Pancreas (tissue), 10 donors: ENCODE measurements around the gene INHBE. TPM values are rescaled to one million over a fixed set of nuclear protein-coding genes. Genes with fewer than 3 reads are reported as not detected.
"Not testable (repeated sequence)": the region's sequence is repeated elsewhere in the genome, so short reads cannot be mapped to it uniquely, and the experiment has no call there.

Experiments used
- ATAC-seq, 4 donors: fragments of 200-7000 bp; cut with Tn5 transposase; one replicate each; pipeline versions ENCODE4 v1.8.0 to v1.9.1; 2020; ENCODE audit warnings: mild to moderate bottlenecking in 4 of 4, moderate library complexity in 4 of 4
- DNase-seq, 6 donors: peaks; one replicate each; pipeline ENCODE4 v3.0.0-alpha.2; 2020
- FAIRE-seq: peaks from 2 replicates; lab custom pipeline; 2012; peaks lifted over from hg19 to GRCh38; lab: Jason Lieb, UNC
- H3K27ac ChIP-seq, 4 donors: fragments of 200-600 bp; sonication (generic); 1 replicate in 3 of 4; 2 replicates in 1 of 4; pipeline versions ENCODE4 v1.5.0 to v1.8.0; 2020
- H3K27me3 ChIP-seq, 4 donors: fragments of 200-600 bp; one replicate each; pipeline ENCODE4 v1.8.0; 2021
- H3K36me3 ChIP-seq, 3 donors: fragments of 200-600 bp; sonication (generic) in 1 of 3; one replicate each; pipeline versions ENCODE4 v1.5.0 to v1.8.0; 2020 to 2021
- H3K4me1 ChIP-seq, 3 donors: fragments of 200-600 bp; one replicate each; pipeline ENCODE4 v1.8.0; 2021
- H3K4me3 ChIP-seq, 4 donors: fragments of 200-600 bp; sonication (generic) in 2 of 4; one replicate each; pipeline versions ENCODE4 v1.5.0 to v1.8.0; 2020 to 2021
- H3K9me3 ChIP-seq, 4 donors: fragments of 200-600 bp; one replicate each; pipeline ENCODE4 v1.8.0; 2021
- WGBS, 2 donors: extraction: QIAGEN DNeasy Blood & Tissue Kit; methylation state at CpG; one replicate each; pipeline ENCODE4 v1.1.7; 2013; 5-methylcytosine and 5-hydroxymethylcytosine counted together
- intact Hi-C, 3 donors: fragments of 100-400 bp; cut with DNase I; formaldehyde crosslinking; loops; one replicate each; pipeline versions ENCODE4 v1.11.1 to v1.14.2; 2022
- polyA plus RNA-seq, 2 donors: library from polyadenylated mRNA; stranded (reverse); fragments of 200-250 nt; gene quantifications; one replicate each; pipeline ENCODE4 v1.2.3, GENCODE V29; 2013
- total RNA-seq, 6 donors: library from RNA; stranded (reverse); fragmentation: NEBNext Ultra II Directional in 4 of 6; extraction: Animal tissue kit (Norgen Biotek cat#: 25700) in 4 of 6; gene quantifications; one replicate each; pipeline versions ENCODE4 v1.2.1 to v1.2.4, GENCODE V29; 2021 to 2023
- TF ChIP-seq, protein P1 (sequence below), 4 donors: fragments of 200-600 bp; sonication (generic) in 3 of 4; IDR thresholded peaks; one replicate each; pipeline versions ENCODE4 v1.5.0 to v1.8.0; 2021; ENCODE audit warnings: antibody characterized with exemption in 4 of 4
- donor health status: healthy with polysubstance abuse.
- donor health status: DM: no; HTN: no; CAD: no; lungs with moderate emphysema.
- donor health status: DM: no; HTN: no; CAD: no.
- donor health status: control.
- donor health status: control.
- donor health status: Bipolar disorder and iron deficiency.
- donor health status: DM: yes; HTN: yes; CAD: no.
- donor health status: DM: no; HTN: no; CAD: no.
- donor health status: DM: no; HTN: no; CAD: no.
- donor health status: DM: yes; HTN: yes; CAD: no.

INHBE gene
- total and polyA plus RNA-seq, 8 donors: 0.05 to 17.8 (median 0.24) TPM; not detected in 5

DNA sequence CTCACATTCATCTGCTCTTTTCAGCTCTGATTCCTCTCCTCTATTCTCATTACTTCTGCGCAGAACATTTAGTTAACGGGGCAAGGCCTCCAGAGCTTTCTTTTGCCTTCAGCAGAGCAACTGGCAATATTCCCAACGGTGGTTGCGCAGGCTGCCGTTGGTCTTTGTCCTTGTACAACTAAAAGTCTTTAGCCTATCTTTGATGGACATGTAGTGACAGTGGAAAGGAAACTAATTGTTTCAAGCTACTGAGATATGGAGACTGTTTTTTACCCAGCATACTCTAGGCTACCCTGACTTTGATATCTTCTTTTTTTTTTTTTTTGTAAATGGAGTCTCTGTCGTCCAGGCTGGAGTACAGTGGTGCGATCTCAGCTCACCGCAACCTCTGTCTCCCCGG, 36.9 kb upstream of the INHBE start:
- H3K27ac ChIP-seq: no peak overlapping the region
- H3K9me3 ChIP-seq: no peaks in the 10 kb centered on the region
- TF ChIP-seq, protein P1, sequence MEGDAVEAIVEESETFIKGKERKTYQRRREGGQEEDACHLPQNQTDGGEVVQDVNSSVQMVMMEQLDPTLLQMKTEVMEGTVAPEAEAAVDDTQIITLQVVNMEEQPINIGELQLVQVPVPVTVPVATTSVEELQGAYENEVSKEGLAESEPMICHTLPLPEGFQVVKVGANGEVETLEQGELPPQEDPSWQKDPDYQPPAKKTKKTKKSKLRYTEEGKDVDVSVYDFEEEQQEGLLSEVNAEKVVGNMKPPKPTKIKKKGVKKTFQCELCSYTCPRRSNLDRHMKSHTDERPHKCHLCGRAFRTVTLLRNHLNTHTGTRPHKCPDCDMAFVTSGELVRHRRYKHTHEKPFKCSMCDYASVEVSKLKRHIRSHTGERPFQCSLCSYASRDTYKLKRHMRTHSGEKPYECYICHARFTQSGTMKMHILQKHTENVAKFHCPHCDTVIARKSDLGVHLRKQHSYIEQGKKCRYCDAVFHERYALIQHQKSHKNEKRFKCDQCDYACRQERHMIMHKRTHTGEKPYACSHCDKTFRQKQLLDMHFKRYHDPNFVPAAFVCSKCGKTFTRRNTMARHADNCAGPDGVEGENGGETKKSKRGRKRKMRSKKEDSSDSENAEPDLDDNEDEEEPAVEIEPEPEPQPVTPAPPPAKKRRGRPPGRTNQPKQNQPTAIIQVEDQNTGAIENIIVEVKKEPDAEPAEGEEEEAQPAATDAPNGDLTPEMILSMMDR (IDR thresholded peaks at IDR 0.05): no peak
- no peaks in the 10 kb centered on the region for H3K36me3 ChIP-seq
- no peaks in the 10 kb centered on the region for H3K27me3 ChIP-seq
- intact Hi-C loops: no loop called here
- DNase-seq (no peak), FAIRE-seq (no peak), ATAC-seq (peak in 3 of 4 donors; percentile 32 to 62 (median 52))
- H3K4me3 ChIP-seq: no peak overlapping the region
- 52 to 61% methylated on average over 9 of the region's 9 CpGs for WGBS, 2 donors
- peaks cover 0 to 2% (median 0%) of the 10 kb centered on the region in 3 donors for H3K4me1 ChIP-seq

DNA sequence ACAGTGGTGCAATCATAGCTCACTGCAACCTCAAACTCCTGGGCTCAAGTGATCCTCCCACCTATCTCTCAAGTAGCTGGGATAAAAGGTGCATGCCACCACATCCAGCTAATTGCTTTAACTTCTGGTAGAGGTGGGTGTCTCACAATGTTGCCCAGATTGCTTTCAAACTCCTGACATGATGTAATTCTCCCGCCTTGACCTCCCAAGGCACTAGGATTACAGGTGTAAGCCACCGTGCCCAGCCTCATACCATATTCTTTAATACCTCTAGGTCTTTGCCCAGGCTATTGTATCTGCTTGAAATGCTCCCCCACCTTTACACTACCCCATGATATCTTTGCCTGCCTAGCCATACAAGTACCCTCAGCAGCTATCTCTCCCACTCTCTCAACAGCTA, 35.6 kb upstream of the INHBE start:
- H3K4me1 ChIP-seq: peaks cover 0 to 2% (median 0%) of the 10 kb centered on the region in 3 donors
- H3K27me3 ChIP-seq: no peaks in the 10 kb centered on the region
- no peak overlapping the region for H3K27ac ChIP-seq
- TF ChIP-seq, protein P1 (IDR thresholded peaks at IDR 0.05): no peak
- DNase-seq: no peak
- 96 to 97% methylated on average over 2 of the region's 2 CpGs for WGBS, 2 donors
- intact Hi-C loops: no loop called here
- no peak overlapping the region for H3K4me3 ChIP-seq
- no peak for ATAC-seq
- FAIRE-seq: no peak
- no peaks in the 10 kb centered on the region for H3K9me3 ChIP-seq
- H3K36me3 ChIP-seq: no peaks in the 10 kb centered on the region

DNA sequence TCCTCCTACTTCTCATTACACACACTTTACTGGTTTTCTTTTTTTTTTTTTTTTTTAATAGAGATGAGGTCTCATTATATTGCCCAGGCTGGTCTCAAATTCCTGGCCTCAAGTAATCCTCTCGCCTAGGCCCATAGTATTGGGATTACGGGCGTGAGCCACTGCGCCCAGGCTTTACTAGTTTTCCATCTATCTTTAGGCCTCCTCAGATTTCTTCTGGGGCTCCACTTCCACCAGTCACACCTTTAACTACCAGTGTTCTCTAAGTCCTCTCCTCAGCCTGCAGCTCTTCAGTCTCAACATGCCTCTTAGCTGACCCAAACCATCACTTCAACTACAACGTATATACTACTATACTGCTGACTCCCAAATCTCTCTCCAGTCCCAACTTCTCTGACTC, 34.6 kb upstream of the INHBE start:
- DNase-seq (no peak), FAIRE-seq (no peak), ATAC-seq (no peak)
- H3K4me1 ChIP-seq: peaks cover 0 to 2% (median 0%) of the 10 kb centered on the region in 3 donors
- no peaks in the 10 kb centered on the region for H3K9me3 ChIP-seq
- H3K4me3 ChIP-seq: no peak overlapping the region
- 97% methylated on average over 5 of the region's 5 CpGs for WGBS, 2 donors
- H3K36me3 ChIP-seq: no peaks in the 10 kb centered on the region
- H3K27me3 ChIP-seq: no peaks in the 10 kb centered on the region
- TF ChIP-seq, protein P1 (IDR thresholded peaks at IDR 0.05): no peak
- no peak overlapping the region for H3K27ac ChIP-seq
- intact Hi-C loops: no loop called here

DNA sequence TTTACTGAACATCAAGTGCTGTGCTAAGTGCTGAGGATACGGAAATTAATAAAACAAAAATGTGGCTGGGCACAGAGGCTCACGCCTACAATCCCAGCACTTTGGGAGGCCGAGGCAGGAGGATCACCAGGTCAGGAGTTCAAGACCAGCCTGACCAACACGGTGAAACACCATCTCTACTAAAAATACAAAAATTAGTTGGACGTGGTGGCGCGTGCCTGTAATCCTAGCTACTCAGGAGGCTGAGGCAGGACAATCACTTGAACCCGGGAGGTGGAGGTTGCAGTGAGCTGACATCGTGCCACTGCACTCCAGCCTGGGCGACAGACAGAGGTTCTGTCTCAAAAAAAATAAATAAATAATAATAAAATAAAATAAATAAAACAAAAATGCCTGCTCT, 28.2 kb upstream of the INHBE start:
- H3K9me3 ChIP-seq, H3K27ac ChIP-seq, H3K27me3 ChIP-seq, H3K4me3 ChIP-seq, H3K36me3 ChIP-seq, FAIRE-seq, H3K4me1 ChIP-seq, DNase-seq, ATAC-seq, intact Hi-C loops: not testable (repeated sequence)
- WGBS, 2 donors: 95 to 97% methylated on average over 10 of the region's 10 CpGs

DNA sequence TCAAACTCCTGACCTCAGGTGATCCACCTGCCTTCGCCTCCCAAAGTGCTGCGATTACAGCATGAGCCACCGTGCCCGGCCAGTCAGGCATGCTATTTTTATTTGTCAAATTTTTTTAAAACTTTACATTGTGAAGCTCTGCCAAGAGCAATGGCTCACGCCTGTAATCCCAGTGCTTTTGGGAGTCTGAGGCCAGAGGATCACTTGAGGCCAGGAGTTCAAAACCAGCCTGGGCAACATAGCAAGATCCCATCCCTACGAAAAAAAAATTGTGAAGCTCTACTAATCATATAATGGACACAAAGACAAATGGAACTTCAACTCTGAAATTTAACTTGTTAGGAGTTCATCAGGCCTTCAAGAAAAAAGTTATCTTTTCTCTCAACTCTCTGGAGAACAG, 26.1 kb upstream of the INHBE start:
- 66 to 74% methylated on average over 6 of the region's 6 CpGs for WGBS, 2 donors
- Histone ChIP-seq H3K4me1 (peaks cover 0 to 7% (median 6%) of the 10 kb centered on the region in 3 donors), H3K9me3 (no peaks in the 10 kb centered on the region), H3K4me3 (peak overlapping the region in 1 of 4 donors; percentile 68), H3K27me3 (no peaks in the 10 kb centered on the region), H3K36me3 (no peaks in the 10 kb centered on the region), H3K27ac (no peak overlapping the region)
- ATAC-seq (no peak), FAIRE-seq (no peak), DNase-seq (no peak)
- TF ChIP-seq, protein P1 (IDR thresholded peaks at IDR 0.05): no peak
- intact Hi-C loops: no loop called here
